ENCODE data around the gene KPTN. TPM values are rescaled to one million over a fixed set of nuclear protein-coding genes. Genes with fewer than 3 reads are reported as not detected.

KPTN gene
- total and polyA plus RNA-seq, 2 donors (not counting 1 experiment from before 2014, with no cell fraction given), result 8.1 to 11.4 TPM

GRCh38 chr19:47467914-47468313 is 16.1 kb downstream of the KPTN start:
- Mint-ChIP-seq H3K9me3 (ENCODE audit: insufficient read depth) (no peaks in the 10 kb centered on the region), H3K27me3 (peaks cover 59% of the 10 kb centered on the region), H3K4me1 (peaks cover 8% of the 10 kb centered on the region), H3K27ac (no peak overlapping the region), H3K4me3 (no peak overlapping the region)
- H3K36me3 ChIP-seq (replicated peaks in 1 of 2; ENCODE audit: control extremely low read depth in 1 of 2, control insufficient read depth in 1 of 2, extremely low read depth in 1 of 2, insufficient read depth in 2 of 2, low read length in 1 of 2), result no peaks in the 10 kb centered on the region
- no peak overlapping the region for H3K4me3 ChIP-seq (ENCODE audit: control extremely low read depth in 1 of 5, extremely low read depth in 1 of 5, insufficient read depth in 1 of 5, low read depth in 2 of 5, low read length in 4 of 5)
- H3K79me2 ChIP-seq (ENCODE audit: control insufficient read depth, insufficient read depth, low read length), result no peaks in the 10 kb centered on the region
- intact Hi-C loops (cut with micrococcal nuclease), result no loop called here
- no peak overlapping the region for H3K27ac ChIP-seq (ENCODE audit: low read length in 2 of 2)
- WGBS (ENCODE audit: insufficient coverage), result 47% methylated on average over 8 of the region's 9 CpGs
- ATAC-seq (ENCODE audit: low read depth) (no peak), DNase-seq (no peak)
- no peak overlapping the region for H3K9ac ChIP-seq (ENCODE audit: low read length)
- no peak for TF ChIP-seq CTCF (IDR thresholded peaks at IDR 0.05)
- TF ChIP-seq EZH2 (IDR thresholded peaks at IDR 0.05; ENCODE audit: borderline replicate concordance, insufficient read depth, low read depth, low read length, poor library complexity, severe bottlenecking), result no peak
- H3K4me2 ChIP-seq (replicated peaks; ENCODE audit: low read depth, low read length, poor library complexity, severe bottlenecking), result no peak overlapping the region
- H2AFZ ChIP-seq (ENCODE audit: insufficient read depth, low read depth, low read length, poor library complexity, severe bottlenecking), result no peak overlapping the region
- H3K4me1 ChIP-seq (ENCODE audit: control insufficient read depth in 2 of 2, insufficient read depth in 2 of 2, low read length in 2 of 2), result peaks cover 12 to 19% of the 10 kb centered on the region in 2 donors
- CTCF ChIA-PET, result no interaction called here
- H3K9me3 ChIP-seq (ENCODE audit: control extremely low read depth in 1 of 3, control insufficient read depth in 2 of 3, insufficient read depth in 1 of 3, low read length in 2 of 3), result peaks cover 0 to 9% (median 0%) of the 10 kb centered on the region in 3 donors
- H4K20me1 ChIP-seq (ENCODE audit: control insufficient read depth, insufficient read depth, low read length, poor library complexity, severe bottlenecking), result no peaks in the 10 kb centered on the region
- H3K27me3 ChIP-seq (replicated peaks in 1 of 4; ENCODE audit: control extremely low read depth in 1 of 4, control insufficient read depth in 3 of 4, insufficient read depth in 4 of 4, low read length in 3 of 4), result peaks cover 0 to 69% (median 25%) of the 10 kb centered on the region in 4 experiments
- POLR2A ChIA-PET, result no interaction called here

GRCh38 chr19:47465957-47466356 is 18.1 kb downstream of the KPTN start:
- Histone ChIP-seq H3K4me1 (ENCODE audit: control insufficient read depth in 2 of 2, insufficient read depth in 2 of 2, low read length in 2 of 2) (peaks cover under 1 to 7% of the 10 kb centered on the region in 2 donors), H3K36me3 (replicated peaks in 1 of 2; ENCODE audit: control extremely low read depth in 1 of 2, control insufficient read depth in 1 of 2, extremely low read depth in 1 of 2, insufficient read depth in 2 of 2, low read length in 1 of 2) (no peaks in the 10 kb centered on the region), H3K9me3 (ENCODE audit: control extremely low read depth in 1 of 3, control insufficient read depth in 2 of 3, insufficient read depth in 1 of 3, low read length in 2 of 3) (peaks cover 0 to 9% (median 0%) of the 10 kb centered on the region in 3 donors), H3K9ac (ENCODE audit: low read length) (no peak overlapping the region), H2AFZ (ENCODE audit: insufficient read depth, low read depth, low read length, poor library complexity, severe bottlenecking) (no peak overlapping the region), H3K4me2 (replicated peaks; ENCODE audit: low read depth, low read length, poor library complexity, severe bottlenecking) (no peak overlapping the region), H3K27me3 (replicated peaks in 1 of 4; ENCODE audit: control extremely low read depth in 1 of 4, control insufficient read depth in 3 of 4, insufficient read depth in 4 of 4, low read length in 3 of 4) (peaks cover 0 to 56% (median 17%) of the 10 kb centered on the region in 4 experiments), H4K20me1 (ENCODE audit: control insufficient read depth, insufficient read depth, low read length, poor library complexity, severe bottlenecking) (no peaks in the 10 kb centered on the region), H3K27ac (ENCODE audit: low read length in 2 of 2) (no peak overlapping the region), H3K4me3 (ENCODE audit: control extremely low read depth in 1 of 5, extremely low read depth in 1 of 5, insufficient read depth in 1 of 5, low read depth in 2 of 5, low read length in 4 of 5) (no peak overlapping the region), H3K79me2 (ENCODE audit: control insufficient read depth, insufficient read depth, low read length) (no peaks in the 10 kb centered on the region)
- Mint-ChIP-seq H3K4me1 (peaks cover 2% of the 10 kb centered on the region), H3K9me3 (ENCODE audit: insufficient read depth) (no peaks in the 10 kb centered on the region), H3K27me3 (peaks cover 57% of the 10 kb centered on the region), H3K4me3 (no peak overlapping the region), H3K27ac (no peak overlapping the region)
- 90% methylated on average over 25 of the region's 27 CpGs for WGBS (ENCODE audit: insufficient coverage)
- intact Hi-C loops (cut with micrococcal nuclease), result no loop called here
- no peak for DNase-seq
- TF ChIP-seq EZH2 (IDR thresholded peaks at IDR 0.05; ENCODE audit: borderline replicate concordance, insufficient read depth, low read depth, low read length, poor library complexity, severe bottlenecking) (no peak), CTCF (IDR thresholded peaks at IDR 0.05) (no peak)
- ChIA-PET CTCF (no interaction called here), POLR2A (no interaction called here)
- ATAC-seq (ENCODE audit: low read depth), result no peak
